Activated CD4-positive, CD25-positive, alpha-beta regulatory T cell treated with anti-CD3 and anti-CD28 coated beads, Interleukin-2, amount 50 U/mL, for 16 hours (primary cell): ENCODE data around the gene HIC1.
"Not testable (repeated sequence)": the region's sequence is repeated elsewhere in the genome, so short reads cannot be mapped to it uniquely, and the experiment has no call there.

Source experiments
- DNase-seq: peaks from one replicate; pipeline ENCODE4 v3.0.0-alpha.2; 2020; ENCODE audit warnings: low read depth, low spot score

HIC1 gene

DNA sequence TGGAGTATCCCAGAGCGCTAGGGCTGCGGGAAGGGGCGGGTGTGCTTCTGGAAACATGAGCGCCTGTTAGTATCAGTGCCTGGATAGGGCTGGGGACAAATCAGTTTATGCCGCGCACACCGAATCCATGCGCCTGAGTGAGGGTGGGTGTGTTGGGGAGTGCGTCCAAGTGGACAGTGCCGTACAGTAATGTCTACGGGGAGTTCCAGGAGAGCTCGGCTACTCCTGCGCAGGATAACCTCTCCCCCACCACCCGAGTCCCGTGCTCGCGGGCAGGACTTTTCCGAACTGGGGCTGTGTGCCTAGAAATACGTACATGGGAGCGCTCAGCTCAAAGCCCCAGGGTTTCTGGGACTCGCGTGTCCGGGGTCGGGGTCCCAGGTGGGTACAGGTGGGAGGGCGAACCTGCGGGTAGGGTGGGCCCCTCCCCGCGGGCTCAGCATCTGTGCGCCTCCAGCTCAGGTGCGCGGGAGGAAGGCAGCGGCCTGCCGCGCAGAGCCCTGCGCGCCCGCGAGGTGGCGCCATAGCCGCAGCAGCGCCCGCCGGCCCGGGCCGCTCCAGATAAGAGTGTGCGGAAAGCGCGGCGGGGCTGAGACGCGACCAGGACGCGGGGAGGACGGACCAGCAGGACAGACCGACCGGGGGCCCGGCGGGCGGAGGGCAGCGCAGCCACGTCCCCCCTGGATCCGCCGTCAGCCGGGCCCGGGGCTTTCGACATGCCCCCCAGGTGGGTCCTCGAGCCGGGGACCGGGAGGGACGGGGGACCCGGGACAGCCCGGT lies at the start of gene HIC1:
Gene HIC1, plus strand, starts transcription at position 592 of the 780 bp plus-strand sequence. CDS start 1,588 bp downstream, outside the sequence.
- DNase-seq: peak; percentile 50

DNA sequence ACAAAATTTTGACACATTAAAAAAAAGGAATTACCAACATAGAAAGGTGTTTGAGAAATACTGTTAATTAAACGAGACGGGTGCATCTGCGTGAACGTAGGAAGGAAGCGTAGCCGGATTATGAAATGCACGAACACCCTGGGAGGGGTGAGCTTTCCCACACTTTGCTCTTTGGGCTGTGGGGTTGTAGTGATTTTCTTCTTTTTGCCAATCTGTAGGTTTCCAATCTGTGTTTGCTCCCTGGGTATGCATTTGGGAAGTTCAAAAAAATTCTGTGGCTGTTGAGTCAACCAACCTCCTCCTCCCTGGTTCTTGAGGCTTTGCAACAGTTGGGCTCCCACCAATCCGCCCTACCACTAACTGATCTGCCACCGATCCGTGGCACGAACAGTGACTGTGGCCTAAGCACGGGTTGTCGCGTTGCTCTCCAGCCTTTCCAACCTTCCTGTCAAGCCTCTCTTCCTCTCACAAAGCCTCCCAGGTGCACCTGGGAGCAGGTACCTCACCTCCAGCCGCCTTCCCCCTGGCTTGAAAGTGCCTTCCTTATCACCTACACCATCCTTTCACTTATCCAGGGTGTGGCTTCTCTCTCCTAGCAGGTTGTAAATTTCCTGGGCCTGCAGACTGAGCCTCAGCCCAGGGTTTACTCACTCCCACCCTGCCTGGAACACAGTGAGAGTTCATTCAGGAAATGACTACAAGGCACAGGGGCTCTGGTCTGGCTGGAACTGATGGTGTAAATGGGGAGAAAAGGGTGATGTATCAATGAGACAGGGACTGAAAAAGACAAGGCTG lies 46.4 kb upstream of the HIC1 start:
- no peak for DNase-seq

DNA sequence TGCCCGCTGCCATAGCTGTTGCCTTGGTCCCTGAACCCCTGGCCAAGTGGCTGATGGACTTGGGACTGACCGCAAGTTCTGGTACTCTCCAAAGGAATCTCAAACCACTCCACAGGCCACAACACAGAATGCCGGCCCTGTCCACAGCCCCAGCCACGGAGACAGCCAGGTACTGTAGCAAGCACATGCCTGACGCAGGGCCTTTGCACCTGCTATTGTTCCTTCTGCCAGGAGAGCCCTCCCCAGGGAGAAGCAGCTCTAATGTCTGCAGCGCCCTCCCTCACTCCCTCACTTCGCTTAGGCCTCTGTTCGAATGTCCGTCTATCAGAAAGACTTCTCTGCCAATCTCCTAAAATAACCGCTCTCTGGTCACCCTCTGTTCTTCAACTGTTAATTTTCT lies 45.2 kb upstream of the HIC1 start:
- no peak for DNase-seq

- no peak for DNase-seq
Observed at GRCh38 chr17:2011411-2012371, 43.2 kb upstream of the HIC1 start.

DNA sequence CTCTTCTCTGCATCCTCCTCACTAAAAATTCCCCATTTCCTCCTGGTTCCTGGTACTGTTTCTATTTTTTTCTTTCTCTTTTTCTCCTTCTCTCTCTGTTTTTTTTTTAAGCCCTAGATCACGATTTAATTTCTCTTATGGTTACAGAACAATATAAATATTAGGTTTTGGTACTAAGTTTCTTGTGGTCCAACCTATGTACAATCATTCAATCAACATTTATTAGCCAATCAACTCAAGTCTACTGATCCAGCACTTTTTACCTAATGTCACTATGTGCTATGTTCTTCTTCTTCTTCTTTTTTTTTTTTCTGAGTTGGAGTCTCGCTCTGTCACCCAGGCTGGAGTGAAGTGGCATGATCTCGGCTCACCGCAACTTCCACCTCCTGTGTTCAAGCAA lies 42.4 kb upstream of the HIC1 start:
- DNase-seq: no peak

DNA sequence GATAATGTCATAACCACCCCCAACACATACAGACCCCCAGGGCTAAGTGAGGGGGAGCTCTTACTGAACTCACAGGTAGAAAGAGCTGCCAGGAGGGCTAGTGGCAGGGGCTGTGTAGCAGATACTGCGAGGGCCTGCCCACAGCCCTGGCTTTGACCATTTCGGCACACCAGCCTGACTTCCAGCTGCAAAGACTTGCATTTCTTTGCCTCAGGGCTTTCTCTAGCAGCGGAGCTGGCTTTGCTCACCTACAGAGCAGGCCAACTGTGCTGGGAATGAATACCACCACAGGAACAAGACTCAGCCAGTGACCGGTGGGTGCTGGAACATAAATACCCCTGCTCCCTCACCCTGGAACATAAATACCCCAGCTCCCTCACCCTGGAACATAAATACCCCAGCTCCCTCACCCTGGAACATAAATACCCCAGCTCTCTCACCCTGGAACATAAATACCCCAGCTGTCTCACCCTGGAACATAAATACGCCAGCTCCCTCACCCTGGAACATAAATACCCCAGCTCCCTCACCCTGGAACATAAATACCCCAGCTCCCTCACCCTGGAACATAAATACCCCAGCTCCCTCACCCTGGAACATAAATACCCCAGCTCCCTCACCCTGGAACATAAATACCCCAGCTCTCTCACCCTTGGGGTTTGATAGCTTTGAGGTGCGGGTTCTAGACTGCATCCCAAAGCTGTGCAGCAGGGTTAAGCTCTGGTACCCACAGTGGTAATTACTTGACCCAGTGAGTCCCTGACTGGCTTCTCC lies 41.5 kb upstream of the HIC1 start:
- not testable (repeated sequence) for DNase-seq

GRCh38 chr17:2013994-2014317 lies 40.9 kb upstream of the HIC1 start:
- no peak for DNase-seq

DNA sequence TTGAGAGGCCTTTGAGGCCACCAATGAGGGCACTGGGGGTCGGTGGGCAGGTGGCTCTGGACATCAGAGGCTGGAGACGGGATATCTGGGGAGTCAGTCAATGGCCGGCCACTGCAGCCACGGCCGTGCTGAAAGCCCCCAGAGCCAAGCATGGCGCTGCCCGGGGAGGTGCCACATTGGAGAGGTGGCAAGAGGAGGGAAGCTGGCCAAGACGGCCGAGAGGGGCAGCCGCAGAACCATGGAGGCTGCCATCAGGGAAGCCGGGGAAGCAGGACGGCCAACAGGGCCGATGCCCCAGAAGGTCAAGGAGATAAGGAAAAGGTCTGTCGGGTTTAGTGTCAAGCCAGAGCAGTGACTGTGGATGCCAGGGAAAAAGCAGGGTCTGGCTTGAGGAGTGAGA lies 39.6 kb upstream of the HIC1 start:
- DNase-seq: no peak

DNA sequence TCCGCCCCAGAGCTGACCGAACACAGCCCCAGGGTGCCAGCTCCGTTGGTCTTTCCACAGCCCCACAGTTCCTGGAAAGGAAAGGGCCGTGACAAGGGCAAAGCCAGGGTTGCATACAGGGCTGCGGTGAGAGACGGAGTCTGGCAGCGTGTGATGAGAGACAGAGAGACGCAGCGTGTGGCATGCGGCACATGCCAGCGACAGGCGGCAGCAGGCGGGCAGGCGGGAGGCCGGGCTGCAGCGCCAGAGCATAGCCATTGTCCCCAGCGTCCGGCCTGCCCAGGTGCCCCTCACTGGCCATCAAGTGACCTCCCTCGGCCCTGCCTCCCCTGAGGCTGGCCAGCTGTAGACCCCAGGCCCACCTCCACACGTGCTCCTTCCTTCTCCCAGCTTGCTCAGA lies 38.4 kb upstream of the HIC1 start:
- no peak for DNase-seq

DNA sequence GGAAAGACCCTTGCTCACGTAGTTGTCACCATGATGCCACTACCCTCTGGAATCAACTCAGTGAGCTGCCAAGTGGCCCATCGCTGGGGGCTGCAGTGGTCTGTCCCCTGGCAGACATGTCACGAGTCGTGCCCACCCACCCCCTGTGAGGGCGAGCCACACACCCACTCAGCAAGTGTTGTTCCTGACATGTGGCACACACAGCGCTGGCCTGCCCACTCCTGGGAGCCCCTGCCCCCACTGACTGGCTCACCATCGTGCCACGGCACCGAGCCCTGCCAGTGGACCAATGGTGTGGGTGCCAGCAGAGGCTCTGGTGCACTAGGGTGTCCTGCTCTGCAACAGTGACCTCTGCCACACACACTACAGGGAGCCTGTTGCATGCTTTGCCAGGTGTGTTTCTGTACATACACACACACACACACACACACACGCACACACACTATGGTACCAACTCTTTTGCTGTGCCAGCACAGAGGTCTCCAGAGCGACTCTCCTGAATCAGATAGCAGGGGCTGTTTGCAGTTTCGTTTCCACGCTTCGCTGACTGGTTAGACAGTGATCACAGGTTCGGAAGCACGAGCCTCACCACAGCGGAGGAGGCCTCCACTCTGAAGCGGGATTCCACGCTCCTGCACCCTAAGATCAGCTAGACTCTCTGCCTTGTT lies 37.5 kb upstream of the HIC1 start:
- no peak for DNase-seq

GRCh38 chr17:2018716-2019510 lies 36.0 kb upstream of the HIC1 start:
- DNase-seq: no peak

DNA sequence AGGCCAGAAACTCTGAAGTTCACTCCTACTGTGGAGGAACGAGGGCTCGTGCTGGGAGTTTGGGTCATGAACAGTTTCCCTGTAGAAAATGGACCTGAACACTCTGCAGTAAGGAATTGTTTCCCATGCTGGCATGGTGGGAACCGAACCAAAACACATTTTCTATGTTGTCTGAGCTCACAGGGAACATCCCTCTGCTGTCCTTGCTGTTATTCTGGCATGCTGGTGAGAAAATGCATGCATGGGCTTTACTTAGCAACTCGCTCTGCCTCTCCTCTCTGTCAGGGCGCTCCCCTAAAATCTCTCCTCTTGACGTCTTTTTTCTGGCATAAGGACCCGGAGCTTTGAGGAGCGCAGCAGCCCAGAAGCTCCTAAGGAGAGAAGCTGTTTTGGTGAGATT lies 35.2 kb upstream of the HIC1 start:
- DNase-seq: no peak

DNA sequence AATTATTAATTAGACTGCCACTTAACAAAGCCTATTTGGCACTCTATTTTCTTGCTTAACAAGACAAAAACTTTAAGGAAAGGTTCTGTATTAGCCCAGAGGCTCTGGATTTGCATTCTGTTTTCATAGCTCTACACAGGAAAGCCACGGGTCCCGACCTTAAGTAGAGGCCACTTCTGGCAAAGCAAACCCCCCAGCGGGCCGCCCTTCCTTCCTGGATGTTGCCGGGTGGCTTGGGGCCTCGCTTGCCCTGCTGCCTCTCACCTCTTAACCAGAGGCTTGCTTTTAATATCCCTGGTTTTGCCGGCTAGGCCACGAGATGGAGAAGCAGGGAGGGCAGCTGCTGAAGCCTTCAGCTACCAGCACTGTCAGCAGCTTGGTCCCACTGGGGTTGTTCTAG lies 34.2 kb upstream of the HIC1 start:
- no peak for DNase-seq

- no peak for DNase-seq
Observed at GRCh38 chr17:2022647-2023240, 32.2 kb upstream of the HIC1 start.

GRCh38 chr17:2023256-2023655 lies 31.6 kb upstream of the HIC1 start:
- no peak for DNase-seq

GRCh38 chr17:2023692-2024571 lies 31.0 kb upstream of the HIC1 start:
- DNase-seq: no peak

DNA sequence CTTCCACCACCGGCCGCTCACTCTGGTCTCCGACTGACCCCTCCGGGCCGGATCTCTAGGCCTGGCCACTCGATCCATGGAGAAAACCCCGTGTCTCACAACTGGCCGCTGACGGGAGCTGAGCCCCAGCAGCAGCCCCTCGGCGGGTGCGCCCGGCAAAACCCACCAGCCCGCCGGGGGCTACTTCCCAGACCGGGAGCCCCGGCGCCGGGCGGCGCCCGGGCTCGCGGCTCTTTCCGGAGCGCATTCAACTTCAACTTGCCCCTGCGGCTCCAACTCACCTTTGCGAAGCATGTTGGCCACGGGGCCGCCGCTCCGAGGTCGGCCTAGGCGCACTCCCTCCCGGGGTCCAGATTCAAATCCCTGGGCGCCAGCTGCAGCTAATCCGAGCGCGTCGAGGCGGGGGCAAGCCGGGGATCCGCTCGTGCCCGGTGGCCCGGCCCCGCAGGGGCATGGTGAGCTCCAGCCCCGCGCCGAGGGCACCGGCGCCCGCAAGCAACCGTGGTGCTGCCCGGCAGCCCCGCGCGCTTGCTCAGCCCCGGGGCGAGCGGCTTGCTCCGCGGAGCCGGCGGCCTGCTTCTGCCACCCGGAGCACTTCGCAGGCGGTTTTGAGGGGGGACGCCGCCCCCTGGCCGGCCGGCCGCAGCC lies 30.2 kb upstream of the HIC1 start:
- no peak for DNase-seq

DNA sequence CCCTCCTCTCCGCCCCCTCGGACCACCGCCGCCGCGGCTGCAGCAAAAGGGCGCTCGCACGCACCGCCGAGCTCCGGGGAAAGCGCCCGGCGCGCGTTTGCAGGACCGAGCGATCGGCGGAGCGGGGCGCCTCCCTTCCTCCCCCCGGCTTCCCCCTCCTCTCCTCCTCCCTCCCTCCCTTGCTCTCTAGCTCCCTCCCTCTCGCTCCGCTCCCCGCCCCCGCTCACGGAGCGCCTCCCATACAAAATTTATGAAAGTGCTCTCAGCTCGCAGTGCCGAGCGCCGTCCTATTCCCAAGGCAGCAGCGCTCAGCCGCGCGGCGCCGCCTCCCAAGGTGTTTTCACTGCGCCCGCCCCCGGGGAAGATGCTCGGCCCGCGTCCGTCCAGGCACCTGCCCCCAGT lies 29.7 kb upstream of the HIC1 start, which contains the start of gene RTN4RL1:
Gene RTN4RL1, minus strand, starts transcription at position 115 of the 402 bp plus-strand sequence. CDS start 469 bp downstream, outside the sequence.
- DNase-seq: peak; percentile 38
